GM18951 (cell line): Measurements from ENCODE around the gene FNDC7.
"Not testable (repeated sequence)": the region's sequence is repeated elsewhere in the genome, so short reads cannot be mapped to it uniquely, and the experiment has no call there.

ENCODE experiments used
- POLR2A ChIP-seq: IDR thresholded peaks from 4 replicates; pipeline ENCODE4 v1.6.1; 2011; ENCODE audit warnings: mild to moderate bottlenecking; ENCODE audit not compliant: insufficient read length, insufficient read depth; ENCODE audit errors: extremely low read depth
- in situ Hi-C: fragments of 300-500 bp; cut with MboI; formaldehyde crosslinking; loops from one replicate; pipeline ENCODE4 v1.12.0; 2022; ENCODE audit warnings: low sequenced_read_pairs, mixed read lengths, inconsistent platforms; ENCODE audit not compliant: unreplicated experiment

Gene FNDC7

GRCh38 chr1:108686614-108687313 lies 25.9 kb upstream of the FNDC7 start:
- TF ChIP-seq POLR2A, result no peak
- in situ Hi-C loops, result no loop called here

- in situ Hi-C loops, result no loop called here
- no peak for TF ChIP-seq POLR2A
These were observed 21.4 kb upstream of the FNDC7 start for GRCh38 chr1:108691128-108691941.

- in situ Hi-C loops, result no loop called here
- TF ChIP-seq POLR2A, result peak; percentile 97
These were observed 20.6 kb upstream of the FNDC7 start, which contains the start of gene PRPF38B for GRCh38 chr1:108691942-108692723. TSS of gene PRPF38B (plus strand) at chr1:108692310. CDS start at chr1:108692592, 282 bp downstream.

- in situ Hi-C loops, result no loop called here
- TF ChIP-seq POLR2A, result peak; percentile 20
These were observed 19.7 kb upstream of the FNDC7 start for GRCh38 chr1:108692724-108693655.

GRCh38 chr1:108695535-108695934 lies 17.2 kb upstream of the FNDC7 start:
- in situ Hi-C loops, result no loop called here
- no peak for TF ChIP-seq POLR2A

GRCh38 chr1:108699375-108700332 lies 13.1 kb upstream of the FNDC7 start:
- no peak for TF ChIP-seq POLR2A
- in situ Hi-C loops, result no loop called here

GRCh38 chr1:108701176-108701849 lies 11.4 kb upstream of the FNDC7 start:
- no peak for TF ChIP-seq POLR2A
- in situ Hi-C loops, result no loop called here

- in situ Hi-C loops, result not testable (repeated sequence)
These were observed 10.6 kb upstream of the FNDC7 start for GRCh38 chr1:108702109-108702508.

GRCh38 chr1:108703939-108704338 lies 8.8 kb upstream of the FNDC7 start:
- in situ Hi-C loops, result no loop called here
- TF ChIP-seq POLR2A, result no peak

- no peak for TF ChIP-seq POLR2A
- in situ Hi-C loops, result no loop called here
These were observed 8.2 kb upstream of the FNDC7 start for GRCh38 chr1:108704496-108704895.

GRCh38 chr1:108706643-108707042 lies 6.1 kb upstream of the FNDC7 start:
- TF ChIP-seq POLR2A, result no peak
- in situ Hi-C loops, result no loop called here
